Dermis microvascular lymphatic vessel endothelial cell (primary cell): ENCODE results near the gene LAMA2. TPM values are rescaled to one million over a fixed set of nuclear protein-coding genes. Genes with fewer than 3 reads are reported as not detected.

ENCODE experiments used
- DNase-seq, 2 donors: peaks; one replicate each; pipeline versions ENCODE4 v3.0.0 to v3.0.0-alpha.2; 2010; ENCODE audit warnings: low read depth in 2 of 2
- total RNA-seq: library from RNA; depleted of rRNA; stranded (reverse); fragments of >200 nt; gene quantifications from 2 replicates; pipeline ENCODE4 v1.2.1, GENCODE V29; 2014

The LAMA2 gene
- total RNA-seq, 1 donor from 2014 or later, result 0.64 TPM

DNA sequence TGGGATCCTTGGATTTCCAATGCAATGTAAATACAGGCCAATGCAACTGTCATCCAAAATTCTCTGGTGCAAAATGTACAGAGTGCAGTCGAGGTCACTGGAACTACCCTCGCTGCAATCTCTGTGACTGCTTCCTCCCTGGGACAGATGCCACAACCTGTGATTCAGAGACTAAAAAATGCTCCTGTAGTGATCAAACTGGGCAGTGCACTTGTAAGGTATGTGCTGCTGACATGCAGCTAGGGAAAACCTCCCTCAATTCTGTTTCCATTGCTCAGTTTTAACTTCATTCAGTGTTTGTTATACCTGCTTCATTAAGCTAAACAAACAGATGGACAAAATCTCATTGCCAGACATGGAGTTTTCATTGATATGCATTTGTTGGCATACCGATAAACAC, 429.9 kb downstream of the LAMA2 start:
- DNase-seq, result peak; percentile 1 to 26

DNA sequence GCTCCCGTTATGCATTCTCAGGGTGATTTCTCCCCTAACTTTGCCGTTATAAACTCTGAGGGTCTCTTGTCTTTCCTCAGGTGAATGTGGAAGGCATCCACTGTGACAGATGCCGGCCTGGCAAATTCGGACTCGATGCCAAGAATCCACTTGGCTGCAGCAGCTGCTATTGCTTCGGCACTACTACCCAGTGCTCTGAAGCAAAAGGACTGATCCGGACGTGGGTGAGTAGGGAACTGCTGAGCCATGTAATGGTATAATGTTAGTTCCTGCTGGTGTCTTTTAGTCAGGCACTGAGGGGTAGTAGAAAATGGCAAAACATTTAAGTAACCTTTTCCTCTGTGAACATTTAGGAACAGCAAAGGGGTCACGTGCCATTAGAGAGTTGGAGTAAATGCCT, 431.6 kb downstream of the LAMA2 start:
- DNase-seq, result no peak

DNA sequence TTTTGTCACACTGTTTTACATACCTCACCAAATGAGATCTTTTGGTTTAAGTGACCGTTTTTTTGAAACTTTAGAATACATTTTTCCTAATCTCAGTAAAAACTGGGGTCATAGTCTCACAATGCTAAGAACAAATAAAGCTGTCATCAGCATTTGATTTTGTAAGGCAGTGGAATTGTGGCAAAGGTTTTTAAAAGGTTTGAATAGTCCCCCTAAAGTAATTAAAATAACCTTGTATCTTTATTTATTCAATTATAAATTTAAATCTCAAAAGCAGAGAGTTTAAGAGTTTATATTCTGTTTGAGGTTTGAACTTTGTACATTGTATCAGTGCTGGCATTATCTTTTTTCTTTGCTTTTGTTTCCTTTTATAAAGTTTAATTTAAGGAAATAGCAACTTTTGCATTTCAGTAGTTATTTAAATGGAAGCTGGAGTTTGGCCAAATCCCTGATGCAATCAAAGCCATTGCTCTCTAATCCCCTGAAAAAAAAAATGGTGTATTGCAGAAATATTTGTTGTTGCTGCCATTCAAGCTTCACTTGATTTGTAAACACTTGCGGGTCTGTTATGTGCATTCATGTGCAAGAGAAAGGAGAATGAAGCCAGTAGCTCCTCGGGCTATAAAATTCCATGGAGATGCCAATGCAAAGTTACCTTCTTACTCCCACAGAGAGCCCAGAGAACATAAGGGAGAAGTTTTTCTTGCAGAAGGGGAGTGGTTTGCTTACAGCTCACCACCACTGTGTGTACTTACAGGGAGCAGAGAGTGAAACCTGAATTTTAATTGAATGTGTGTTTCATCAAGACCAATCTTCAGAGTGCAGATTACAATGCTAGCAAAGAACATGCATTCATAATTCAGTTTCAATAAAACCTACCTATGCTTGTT, 435.2 kb downstream of the LAMA2 start:
- peak; percentile 25 to 39 for DNase-seq

DNA sequence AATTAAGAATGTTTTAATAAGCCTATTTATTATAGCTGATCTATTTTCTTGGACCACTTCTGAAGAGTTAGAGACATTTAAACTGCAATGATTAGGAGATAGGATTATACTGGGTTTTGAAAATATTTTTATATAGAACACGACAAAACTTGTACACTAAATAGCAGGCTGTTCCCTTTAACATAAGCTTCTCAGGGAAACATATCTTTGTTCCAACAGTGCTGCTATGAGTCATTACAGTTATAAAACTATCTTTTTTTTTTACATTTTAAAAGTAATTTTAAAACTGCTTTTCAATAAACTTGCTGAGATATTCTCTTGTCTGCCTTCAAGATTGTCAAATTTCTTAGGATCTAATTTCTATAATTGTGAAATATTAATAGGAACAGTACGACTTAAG, 438.0 kb downstream of the LAMA2 start:
- DNase-seq, result no peak

DNA sequence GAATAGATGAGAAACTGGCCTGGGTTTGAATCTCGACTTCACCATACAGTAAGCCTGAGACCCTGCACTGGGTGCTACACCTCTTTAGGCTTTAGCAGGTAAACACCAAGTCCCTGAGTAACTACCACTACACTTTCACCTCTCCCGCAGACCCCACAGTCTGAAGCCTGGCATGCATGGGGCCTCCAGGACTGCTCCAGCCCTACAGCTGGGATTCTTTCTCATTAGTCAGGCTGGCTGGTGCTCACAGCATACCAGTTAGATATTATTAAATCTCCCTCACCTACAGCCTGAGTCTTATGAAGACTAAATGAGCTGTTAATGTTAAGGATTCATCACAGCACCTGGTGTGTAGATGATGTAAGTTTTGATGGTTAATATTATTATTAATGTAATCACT, 438.4 kb downstream of the LAMA2 start:
- DNase-seq, result no peak

DNA sequence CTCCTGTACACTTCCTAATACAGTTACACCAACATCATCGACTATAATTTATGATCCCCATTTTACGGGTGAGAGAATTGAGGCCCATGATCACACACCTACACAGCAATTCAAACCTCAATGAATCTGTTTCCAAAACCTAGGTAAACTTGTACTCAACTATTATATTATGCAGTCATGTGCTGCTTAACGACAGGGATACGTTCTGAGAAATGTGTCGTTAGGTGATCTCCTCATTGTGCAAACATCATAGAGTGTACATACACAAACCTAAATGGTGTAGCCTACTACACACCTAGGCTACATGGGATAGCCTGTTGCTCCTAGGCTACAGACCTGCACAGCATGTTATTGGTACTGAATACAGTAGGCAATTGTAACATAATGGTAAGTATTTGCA, 441.4 kb downstream of the LAMA2 start:
- DNase-seq, result no peak

DNA sequence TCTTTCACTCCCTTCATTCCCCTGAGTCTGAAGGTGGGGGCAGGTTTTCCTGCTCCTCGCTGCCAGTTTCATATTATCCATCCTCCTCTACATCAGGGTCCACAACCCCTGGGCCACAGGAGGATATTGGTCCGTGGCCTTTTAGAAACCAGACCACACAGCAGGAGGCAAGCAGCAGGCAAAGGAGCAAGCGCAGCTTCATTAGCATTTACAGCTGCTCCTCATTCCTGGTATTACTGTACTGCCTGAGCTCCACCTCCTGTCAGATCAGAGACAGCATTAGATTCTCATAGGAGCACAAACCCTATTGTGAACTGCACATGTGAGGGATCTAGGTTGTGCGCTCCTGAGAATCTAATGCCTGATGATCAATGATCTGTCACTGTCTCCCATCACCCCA, 446.7 kb downstream of the LAMA2 start:
- no peak for DNase-seq

DNA sequence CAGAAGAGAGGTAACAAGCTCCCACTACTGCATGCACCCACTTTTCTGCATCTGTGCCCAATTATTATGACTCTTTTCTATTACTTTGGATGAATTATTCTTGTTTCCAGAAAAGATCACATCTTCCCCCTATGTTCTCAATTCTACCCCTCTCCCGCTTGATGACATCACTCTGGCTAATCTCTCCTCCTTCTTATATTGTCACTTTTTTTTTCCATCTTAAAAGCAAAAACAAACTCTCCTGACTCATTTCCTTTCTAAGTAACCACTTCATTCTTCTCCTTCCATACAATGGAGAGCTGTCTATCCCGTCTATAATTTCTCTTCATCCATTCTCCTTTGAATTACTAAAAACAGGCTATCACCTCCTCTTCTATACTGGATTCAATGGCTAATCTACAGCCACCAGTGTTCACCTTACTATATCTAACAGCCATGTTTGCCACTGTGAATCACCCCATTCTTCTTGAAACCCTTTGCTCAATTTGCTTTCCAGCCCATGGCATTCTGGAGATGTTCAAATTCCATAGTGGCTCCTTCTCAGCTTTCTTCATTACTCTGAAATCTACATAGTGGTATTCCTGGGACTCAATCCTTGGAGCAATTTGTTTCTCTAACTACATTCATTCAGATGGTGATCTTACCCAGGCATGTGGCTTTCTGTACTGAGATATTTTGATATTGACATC, 448.7 kb downstream of the LAMA2 start:
- DNase-seq, result peak in 1 of 2 donors; percentile 67

DNA sequence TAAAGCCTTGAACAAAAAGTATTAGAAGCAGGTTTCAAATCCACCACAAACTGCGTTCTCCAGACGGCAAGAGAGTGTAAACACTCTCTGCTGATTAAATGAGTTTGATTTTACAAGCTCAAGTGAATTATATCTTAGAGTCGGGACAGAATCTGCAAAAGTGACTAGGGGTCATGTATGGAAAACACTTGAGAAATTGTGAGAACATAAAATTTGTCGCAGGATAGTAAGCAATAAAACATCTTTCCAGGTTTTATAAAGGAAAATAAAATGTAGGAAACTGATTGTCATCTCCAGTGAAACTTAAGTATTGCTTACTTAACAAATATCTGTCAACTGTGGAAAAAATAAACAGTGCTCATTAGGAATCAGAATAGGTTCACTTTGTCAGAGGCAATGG, 452.9 kb downstream of the LAMA2 start:
- DNase-seq, result no peak

DNA sequence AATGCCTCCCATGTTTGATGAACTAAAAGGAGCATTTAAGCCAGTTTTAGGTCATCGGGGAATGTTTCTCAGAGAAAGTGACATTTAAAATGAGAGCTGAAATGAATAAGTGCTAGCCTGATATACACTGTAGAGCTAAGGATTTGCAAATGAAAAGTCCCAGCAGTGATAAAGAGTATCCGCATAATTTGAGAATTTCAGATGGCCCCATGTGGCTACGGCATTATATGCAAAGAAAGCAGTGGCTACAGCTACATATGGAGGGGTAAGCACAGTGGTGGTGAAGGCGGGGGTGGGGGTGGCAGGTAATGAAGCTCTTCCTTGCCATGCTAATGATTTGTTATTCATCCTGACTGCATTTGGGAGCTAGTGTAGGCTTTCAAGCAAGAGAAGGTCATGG, 455.7 kb downstream of the LAMA2 start:
- DNase-seq, result no peak

DNA sequence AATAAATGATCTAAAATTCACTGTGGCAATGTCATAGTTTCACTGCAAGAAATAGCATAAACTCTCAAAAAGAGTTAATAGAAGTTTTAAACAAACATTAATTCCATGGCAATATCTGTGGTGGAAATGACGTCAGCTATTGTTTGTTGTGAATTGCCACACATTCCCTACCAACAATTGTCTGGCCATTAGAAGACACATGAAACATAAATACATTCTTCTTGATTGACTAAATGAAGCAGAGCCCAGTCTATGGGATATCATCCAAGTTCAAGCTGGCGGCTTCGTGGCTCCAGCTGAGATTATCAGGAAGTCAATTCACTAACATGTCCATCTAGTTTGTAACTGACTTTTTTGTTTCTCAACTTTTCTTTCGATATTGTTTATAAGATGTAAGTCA, 458.0 kb downstream of the LAMA2 start:
- peak; percentile 95 to 96 for DNase-seq

DNA sequence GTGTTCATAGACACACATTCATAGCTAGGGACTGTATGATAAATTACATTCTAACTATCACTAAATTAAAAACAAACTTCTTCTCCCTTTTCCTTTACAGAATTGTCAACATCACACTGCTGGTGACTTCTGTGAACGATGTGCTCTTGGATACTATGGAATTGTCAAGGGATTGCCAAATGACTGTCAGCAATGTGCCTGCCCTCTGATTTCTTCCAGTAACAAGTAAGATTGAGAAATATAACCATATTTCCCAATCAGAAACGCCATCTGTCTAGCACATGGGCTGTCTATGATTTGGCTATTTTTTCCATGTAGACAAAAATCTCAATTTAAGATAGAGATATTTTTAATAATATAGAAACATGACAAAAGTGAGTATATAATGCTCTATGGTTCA, 459.3 kb downstream of the LAMA2 start:
- no peak for DNase-seq

DNA sequence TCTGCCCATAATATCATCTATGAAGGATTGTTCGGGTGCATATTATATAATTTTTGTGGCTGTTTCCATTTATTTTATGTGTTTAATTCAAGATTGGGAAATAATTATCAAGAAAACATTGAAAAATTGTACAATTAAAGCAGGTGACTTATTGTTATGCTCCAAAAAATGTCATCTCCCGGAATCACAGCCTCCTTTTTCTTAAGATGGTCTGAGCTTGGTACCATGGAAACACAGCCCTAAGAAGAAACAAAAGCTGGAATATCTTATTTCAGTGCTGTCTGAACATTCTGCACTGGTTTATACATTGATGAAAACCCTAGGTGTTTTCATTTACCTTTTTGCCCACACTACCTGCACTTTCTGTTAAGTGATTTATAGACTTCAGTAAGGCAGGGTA, 459.9 kb downstream of the LAMA2 start:
- DNase-seq, result peak in 1 of 2 donors; percentile 6

DNA sequence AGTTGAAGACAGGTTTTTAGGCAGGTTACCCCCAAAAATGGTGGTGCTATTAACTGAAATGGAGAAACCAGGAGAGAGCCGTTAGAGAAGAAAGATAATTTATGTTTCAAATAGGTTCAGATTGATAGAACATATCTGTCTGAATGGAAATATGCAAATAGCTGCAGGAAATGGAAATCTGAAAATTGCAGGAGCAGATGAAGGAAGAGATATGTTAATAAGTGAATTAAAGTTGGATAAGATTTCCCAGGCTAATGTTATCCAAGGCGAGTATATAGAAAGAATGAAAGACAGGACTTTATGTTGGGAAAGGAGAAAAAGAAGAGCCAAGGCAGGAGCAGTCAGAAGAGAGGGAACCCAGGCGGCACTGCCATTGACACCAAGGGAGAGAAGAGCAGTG, 461.4 kb downstream of the LAMA2 start:
- no peak for DNase-seq

DNA sequence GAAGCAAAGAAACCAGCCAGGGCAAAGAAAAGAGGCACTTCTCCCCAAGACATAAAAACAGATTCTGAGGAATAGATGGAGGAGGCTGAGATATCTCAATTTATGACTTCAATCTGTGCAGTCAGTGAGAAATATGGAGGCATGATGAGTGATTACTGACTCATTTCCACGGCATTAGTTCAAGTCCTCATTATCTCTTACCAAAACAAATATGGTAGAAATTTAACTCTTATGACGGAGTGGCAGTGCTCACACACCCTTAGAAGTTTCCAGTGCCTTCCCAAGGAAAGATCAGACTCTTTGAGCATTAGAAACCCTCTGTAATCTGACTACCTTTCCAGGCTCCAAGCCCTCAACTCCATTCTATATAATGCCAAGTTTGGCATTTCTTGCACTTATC, 463.0 kb downstream of the LAMA2 start:
- peak in 1 of 2 donors; percentile 46 for DNase-seq

DNA sequence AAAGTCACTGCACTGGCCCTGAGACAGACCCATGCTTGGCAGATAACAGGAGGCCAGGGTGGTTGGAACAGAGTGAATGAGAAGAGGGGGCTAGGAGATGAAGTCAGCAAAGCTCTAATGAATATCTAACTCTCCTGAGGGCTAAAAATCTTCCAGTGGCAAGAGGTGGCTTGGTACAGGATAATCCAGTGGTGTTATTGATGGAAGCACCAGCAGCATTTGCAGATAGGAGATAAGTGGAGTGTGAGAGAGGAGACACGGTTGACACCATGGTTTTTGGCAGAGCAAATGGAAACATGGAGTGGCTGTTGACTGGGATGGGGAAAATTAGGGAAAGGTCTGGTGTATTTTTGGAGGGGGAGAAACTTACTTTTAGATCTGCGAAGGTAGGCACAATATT, 464.0 kb downstream of the LAMA2 start:
- DNase-seq, result no peak

DNA sequence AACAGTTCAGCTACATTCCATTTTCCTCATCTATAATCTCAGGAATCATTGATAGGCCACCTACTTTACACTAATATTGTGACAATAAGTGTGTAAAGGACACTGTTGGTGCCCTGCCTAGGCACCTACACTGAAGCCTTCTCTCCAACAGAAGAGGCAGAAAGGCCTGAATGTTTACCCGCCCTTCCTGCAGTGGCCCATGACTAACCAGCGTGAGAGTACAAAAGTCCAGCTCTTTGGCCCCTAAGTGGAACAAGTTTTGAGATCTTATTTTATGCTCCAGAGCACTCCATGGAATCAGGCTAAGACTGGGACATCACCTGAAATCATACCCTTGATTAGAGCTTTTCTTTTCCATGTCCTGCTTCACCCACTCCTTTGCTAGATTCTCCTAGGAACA, 467.3 kb downstream of the LAMA2 start:
- DNase-seq, result no peak

DNA sequence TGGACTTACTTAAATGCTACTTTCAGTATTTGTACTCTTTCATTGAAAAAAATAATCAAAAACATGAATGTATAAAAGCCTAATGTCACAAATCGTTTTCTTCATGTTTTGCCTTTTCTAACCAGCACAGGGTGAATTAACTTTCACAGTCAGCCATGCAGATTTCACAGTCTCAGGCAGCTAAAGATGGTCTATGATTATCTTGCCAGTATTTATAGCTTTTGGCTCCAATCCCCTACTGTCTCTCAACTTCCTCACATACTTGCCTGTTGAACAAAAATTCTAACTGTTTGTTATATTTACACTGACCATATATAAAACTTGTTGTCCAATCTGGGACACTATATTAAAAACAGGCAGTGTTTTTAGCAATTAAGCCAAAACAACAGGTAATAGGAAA, 468.9 kb downstream of the LAMA2 start:
- peak in 1 of 2 donors; percentile 41 for DNase-seq

DNA sequence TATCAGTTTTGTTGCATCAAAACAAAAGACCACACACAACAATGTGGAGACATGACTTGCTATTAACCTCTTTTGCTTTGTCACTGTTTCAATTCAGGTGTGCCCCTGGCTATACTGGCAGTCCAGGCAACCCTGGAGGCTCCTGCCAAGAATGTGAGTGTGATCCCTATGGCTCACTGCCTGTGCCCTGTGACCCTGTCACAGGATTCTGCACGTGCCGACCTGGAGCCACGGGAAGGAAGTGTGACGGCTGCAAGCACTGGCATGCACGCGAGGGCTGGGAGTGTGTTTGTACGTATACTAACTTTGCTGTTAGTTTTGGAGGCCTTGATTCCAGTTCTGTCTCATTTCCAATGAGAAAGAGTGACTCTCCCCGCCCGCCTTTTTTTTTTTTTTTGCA, 470.1 kb downstream of the LAMA2 start:
- peak; percentile 93 to 97 for DNase-seq

DNA sequence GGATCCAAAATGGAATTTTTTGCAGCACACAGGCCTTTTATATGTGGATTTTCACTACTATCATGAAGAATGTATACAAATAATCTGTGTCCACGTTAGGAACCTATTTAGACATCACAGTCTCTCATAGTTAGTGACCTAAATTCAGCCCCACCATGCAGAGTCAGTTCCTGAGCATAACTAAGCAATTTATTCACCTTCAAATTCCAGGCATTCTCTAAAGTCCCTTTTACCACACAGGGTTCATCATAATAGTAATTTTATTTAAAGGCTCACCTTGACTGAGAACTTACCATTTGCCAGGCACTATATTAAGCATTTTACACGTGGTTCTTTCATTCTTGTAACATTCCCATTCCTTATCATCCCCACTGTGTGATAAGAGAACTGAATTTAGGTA, 473.2 kb downstream of the LAMA2 start:
- DNase-seq, result no peak

DNA sequence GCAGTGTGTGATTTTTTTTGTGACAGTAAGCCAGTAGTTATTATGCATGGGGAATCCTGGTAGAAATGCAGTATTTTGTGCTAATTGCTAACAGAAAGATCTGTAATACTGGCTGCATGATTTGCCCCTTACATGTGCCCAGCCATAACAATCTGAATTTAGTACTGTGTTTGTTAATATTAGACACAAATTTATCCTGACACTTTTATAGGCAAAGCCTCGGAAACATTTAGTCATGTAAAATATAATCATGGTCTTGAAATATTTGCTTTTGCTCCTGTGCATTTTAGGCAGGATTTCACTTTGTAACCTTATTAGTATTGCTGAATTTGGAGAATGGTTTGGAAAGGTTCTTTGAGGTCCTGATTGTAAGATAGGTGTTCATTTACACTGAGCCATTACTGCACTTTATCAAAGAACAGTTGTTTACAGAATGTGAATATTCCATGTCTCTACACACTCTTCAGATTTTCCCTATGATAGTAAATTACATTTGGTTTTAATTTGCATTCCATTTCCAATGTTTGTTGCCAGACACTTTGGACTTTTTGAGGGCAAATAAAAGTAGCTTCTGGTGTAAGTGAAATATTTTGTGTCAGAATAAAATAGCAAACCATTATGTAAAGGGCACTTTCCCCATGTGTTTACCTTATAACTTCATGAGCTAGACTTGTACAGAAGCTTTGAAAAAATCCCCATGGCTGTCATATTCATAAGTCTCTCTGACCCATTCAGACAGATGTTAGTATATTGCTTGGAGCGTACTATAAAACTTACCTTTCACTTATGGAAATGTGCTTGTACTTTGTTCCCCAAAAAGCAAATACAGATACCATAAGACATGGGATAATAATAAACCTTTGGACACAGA, 477.1 kb downstream of the LAMA2 start:
- DNase-seq, result no peak

DNA sequence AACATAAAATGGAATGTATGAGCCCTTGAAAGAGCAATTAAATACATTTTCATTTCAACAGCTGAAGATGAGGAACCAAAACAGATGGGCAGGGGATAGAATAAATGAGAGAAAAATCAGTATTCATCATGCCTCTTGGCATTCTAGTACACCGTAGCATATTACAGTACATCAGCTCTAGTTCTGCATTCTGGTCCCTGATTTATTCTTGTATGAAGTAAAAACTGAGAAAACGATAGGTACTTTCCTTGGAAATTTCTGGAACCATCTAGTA, 477.7 kb downstream of the LAMA2 start:
- no peak for DNase-seq
